Left cardiac atrium (tissue), 4 donors: ENCODE results near the gene NXPH1. TPM values are rescaled to one million over a fixed set of nuclear protein-coding genes. Genes with fewer than 3 reads are reported as not detected.

Experiments
- ATAC-seq, 2 donors: fragments of 200-7000 bp; cut with Tn5 transposase; one replicate each; pipeline ENCODE4 v1.9.1; 2020; ENCODE audit warnings: mild to moderate bottlenecking in 2 of 2, moderate library complexity in 2 of 2
- DNase-seq: peaks from one replicate; pipeline ENCODE4 v3.0.0-alpha.2; 2020
- intact Hi-C, 2 donors: fragments of 100-400 bp; cut with DNase I; formaldehyde crosslinking; loops; one replicate each; pipeline versions ENCODE4 v1.14.1 to v1.15.1; 2022 to 2023
- total RNA-seq, 2 donors: library from RNA; stranded (reverse); fragmentation: NEBNext Ultra II Directional; extraction: Animal tissue kit (Norgen Biotek cat#: 25700); gene quantifications; one replicate each; pipeline ENCODE4 v1.2.1, GENCODE V29; 2021
- donor health status: DM: no; HTN: yes; CAD: no.
- donor health status: DM: no; HTN: yes; CAD: no; lungs with severe emphysema.
- donor health status: DM: yes; HTN: yes; CAD: no.
- donor health status: Dilated cardiomyopathy.

Gene NXPH1
- total RNA-seq, 2 donors from 2014 or later = not detected

DNA sequence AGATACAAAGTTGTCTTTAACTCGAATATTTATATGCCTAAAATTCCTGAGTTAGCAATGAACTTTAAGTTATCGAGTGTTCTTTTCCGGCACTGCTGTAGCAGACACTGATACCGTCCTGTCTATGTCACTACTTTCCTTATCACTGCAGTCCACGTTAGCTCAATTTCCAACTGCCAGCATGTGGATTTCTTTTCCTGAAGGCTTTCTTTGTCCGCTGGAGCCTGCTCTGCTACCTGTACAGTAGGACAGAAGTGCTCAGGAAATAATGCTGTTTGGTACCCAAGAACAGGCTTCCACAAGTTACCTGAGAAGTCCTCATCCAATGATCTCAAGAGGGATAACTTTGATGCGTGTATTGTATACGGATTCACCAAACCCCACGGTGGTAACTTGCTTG is 329.4 kb downstream of the NXPH1 start:
- ATAC-seq (no peak), DNase-seq (no peak)
- intact Hi-C loops = no loop called here

GRCh38 chr7:8765374-8765773 is 332.0 kb downstream of the NXPH1 start:
- DNase-seq = no peak
- intact Hi-C loops = no loop called here
- no peak for ATAC-seq

DNA sequence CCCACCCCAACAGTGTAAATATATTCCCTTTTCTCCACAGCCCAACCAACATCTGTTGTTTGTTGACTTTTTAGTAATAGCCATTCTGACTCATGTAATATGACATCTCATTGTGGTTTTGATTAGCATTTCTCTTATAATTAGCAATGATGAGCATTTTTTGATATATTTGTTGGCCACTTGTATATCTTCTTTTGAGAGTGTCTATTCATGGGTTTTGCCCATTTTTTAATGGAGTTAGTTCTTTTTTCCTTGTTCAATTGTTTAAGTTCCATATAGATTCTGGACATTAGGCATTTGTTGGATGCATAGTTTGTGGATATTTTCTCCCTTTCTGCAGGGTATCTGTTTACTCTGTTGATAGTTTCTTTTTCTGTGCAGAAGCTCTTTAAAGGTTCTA is 340.1 kb downstream of the NXPH1 start:
- DNase-seq (no peak), ATAC-seq (no peak)
- intact Hi-C loops = no loop called here

GRCh38 chr7:8778459-8778858 is 345.1 kb downstream of the NXPH1 start:
- DNase-seq (no peak), ATAC-seq (no peak)
- intact Hi-C loops = no loop called here

GRCh38 chr7:8781166-8781565 is 347.8 kb downstream of the NXPH1 start:
- intact Hi-C loops = no loop called here
- no peak for ATAC-seq
- no peak for DNase-seq

GRCh38 chr7:8783229-8783628 is 349.8 kb downstream of the NXPH1 start:
- DNase-seq (no peak), ATAC-seq (no peak)
- intact Hi-C loops = no loop called here

DNA sequence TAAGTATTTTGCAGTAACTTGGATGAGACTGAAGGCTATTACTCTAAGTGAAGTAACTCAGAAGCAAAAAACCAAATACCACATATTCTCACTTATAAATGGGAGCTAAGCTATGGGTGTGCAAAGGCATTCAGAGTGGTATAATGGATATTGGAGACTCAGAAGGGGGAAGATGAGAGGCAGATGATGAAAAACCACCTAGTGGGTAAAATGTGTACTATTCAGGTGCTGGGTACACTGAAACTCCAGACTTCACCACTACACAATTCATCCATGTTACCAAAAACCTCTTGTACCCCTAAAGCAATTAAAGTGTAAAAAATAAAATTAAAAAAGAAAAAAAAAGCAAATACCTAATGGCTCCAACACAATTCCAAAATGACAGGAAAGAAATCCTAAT is 351.7 kb downstream of the NXPH1 start:
- intact Hi-C loops = no loop called here
- no peak for DNase-seq
- no peak for ATAC-seq

GRCh38 chr7:8800986-8801385 is 367.6 kb downstream of the NXPH1 start:
- DNase-seq = no peak
- no peak for ATAC-seq
- intact Hi-C loops = no loop called here

Other genes starting within 250 kb of the NXPH1 start
- 10 to 100 TPM; 38.3 to 62.5 TPM for gene ICA1, start 171.4 kb upstream of the NXPH1 start, total RNA-seq